OCI-LY1 (cell line): ENCODE data around the gene C20orf173.

ENCODE experiments used
- CTCF ChIP-seq: fragments of 200-600 bp; sonication (generic), shearing (Covaris generic); IDR thresholded peaks from 2 replicates; pipeline ENCODE4 v1.5.1; 2017; ENCODE audit warnings: mild to moderate bottlenecking, antibody characterized with exemption, low read length, moderate library complexity, mixed read lengths
- EZH2 ChIP-seq: fragments of 200-600 bp; sonication (generic), shearing (Covaris generic); IDR thresholded peaks from 2 replicates; pipeline ENCODE4 v1.8.0; 2017; ENCODE audit warnings: borderline replicate concordance, mixed run types, mild to moderate bottlenecking, antibody characterized with exemption, low read length, moderate library complexity, mixed read lengths

GRCh38 chr20:35506872-35507638 lies 22.4 kb downstream of the C20orf173 start:
- no peak for TF ChIP-seq CTCF
- no peak for TF ChIP-seq EZH2
